HL-60 (cell line): ENCODE data around the gene TRAF3IP3.

Experiments
- DNase-seq, 2 experiments: peaks; one replicate each; pipeline ENCODE4 v3.0.0-alpha.2; 2010 to 2020; ENCODE audit warnings: low read depth in 1 of 2, low spot score in 1 of 2
- H3K27ac ChIP-seq: fragments of 250-450 bp; sonication (Bioruptor Pico); replicated peaks from 2 replicates; pipeline ENCODE4 v1.5.1; 2020; ENCODE audit warnings: mild to moderate bottlenecking, moderate library complexity
- H3K27me3 ChIP-seq: fragments of 250-450 bp; sonication (Bioruptor Pico); 2 replicates; pipeline ENCODE4 v1.5.1; 2021; ENCODE audit warnings: mild to moderate bottlenecking, moderate library complexity; ENCODE audit not compliant: insufficient read depth, poor library complexity, severe bottlenecking
- H3K4me3 ChIP-seq: replicated peaks from 2 replicates; pipeline ENCODE4 v1.5.1; 2011; ENCODE audit warnings: mild to moderate bottlenecking, control low read depth, low read length; ENCODE audit not compliant: insufficient read depth
- GABPA ChIP-seq: IDR thresholded peaks from 2 replicates; pipeline ENCODE4 v1.6.1; 2012; ENCODE audit warnings: low read depth
- POLR2AphosphoS5 ChIP-seq: IDR thresholded peaks from 2 replicates; pipeline ENCODE4 v1.6.1; 2012; ENCODE audit warnings: low read depth
- SPI1 ChIP-seq: IDR thresholded peaks from 2 replicates; pipeline ENCODE4 v1.6.1; 2012; ENCODE audit warnings: low read depth, mild to moderate bottlenecking, borderline replicate concordance
- TF ChIP-seq, protein P1 (sequence below): IDR thresholded peaks from one replicate; pipeline ENCODE4 v1.5.1; 2011; ENCODE audit warnings: low read length, control low read depth, inconsistent platforms; ENCODE audit not compliant: insufficient read depth
- TF ChIP-seq, protein P2 (sequence below): IDR thresholded peaks from 2 replicates; pipeline ENCODE4 v1.6.1; 2012; ENCODE audit warnings: low read depth; ENCODE audit not compliant: insufficient replicate concordance

Gene TRAF3IP3

DNA sequence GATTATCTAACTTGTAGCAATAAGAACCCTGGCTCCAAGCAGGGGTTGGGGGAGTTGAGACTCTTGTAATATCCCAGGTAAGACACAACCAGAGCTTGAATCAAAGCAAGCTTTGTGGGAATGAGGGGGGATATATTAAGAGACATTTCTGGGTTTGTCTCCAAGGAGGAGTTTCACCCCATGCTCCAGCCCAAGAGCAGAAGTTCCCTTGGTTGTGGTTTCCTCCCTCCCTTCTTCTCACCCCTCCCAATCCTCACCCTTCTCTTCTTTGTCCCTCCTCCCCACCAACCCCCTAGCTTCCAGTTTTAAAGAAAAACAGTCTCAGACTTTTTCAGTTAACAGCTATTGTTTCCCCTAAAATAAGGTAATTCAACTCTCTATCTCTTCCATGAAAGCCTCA, 11.9 kb downstream of the TRAF3IP3 start:
- TF ChIP-seq POLR2AphosphoS5 (no peak), SPI1 (peak; percentile 69)
- Histone ChIP-seq H3K27ac (peak overlapping the region; percentile 81), H3K4me3 (peak overlapping the region; percentile 10; the same call in 1 of the 2 replicates), H3K27me3 (no peaks in the 10 kb centered on the region)
- DNase-seq = peak; percentile 49 to 81

DNA sequence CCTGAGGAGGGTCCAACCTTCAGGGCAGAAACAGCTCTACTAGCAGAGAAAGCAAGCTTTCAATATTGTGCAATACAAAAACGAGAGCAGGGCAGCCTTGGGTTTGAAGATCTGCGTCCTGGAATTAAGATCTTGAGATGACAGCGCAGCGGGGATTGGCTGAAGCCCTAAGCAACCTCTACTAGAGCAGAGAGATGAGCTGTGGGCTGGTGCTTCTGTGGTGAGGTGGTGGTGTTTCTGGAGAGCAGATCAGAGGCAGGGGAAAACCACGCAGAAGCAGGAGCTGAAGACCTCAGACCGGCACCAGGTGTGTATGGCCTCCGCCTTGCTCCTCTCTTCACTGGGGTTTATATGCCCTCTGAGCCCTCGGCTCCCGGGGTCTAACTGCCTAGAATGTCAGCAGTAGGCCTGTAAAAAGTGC, 12.5 kb downstream of the TRAF3IP3 start:
- H3K4me3 ChIP-seq = peak overlapping the region; percentile 25
- TF ChIP-seq POLR2AphosphoS5 (peak; percentile 44; the same call in 1 of the 2 replicates), GABPA (no peak)
- H3K27ac ChIP-seq = peak overlapping the region; percentile 81
- H3K27me3 ChIP-seq = no peaks in the 10 kb centered on the region
- peak; percentile 74 to 87 for DNase-seq

DNA sequence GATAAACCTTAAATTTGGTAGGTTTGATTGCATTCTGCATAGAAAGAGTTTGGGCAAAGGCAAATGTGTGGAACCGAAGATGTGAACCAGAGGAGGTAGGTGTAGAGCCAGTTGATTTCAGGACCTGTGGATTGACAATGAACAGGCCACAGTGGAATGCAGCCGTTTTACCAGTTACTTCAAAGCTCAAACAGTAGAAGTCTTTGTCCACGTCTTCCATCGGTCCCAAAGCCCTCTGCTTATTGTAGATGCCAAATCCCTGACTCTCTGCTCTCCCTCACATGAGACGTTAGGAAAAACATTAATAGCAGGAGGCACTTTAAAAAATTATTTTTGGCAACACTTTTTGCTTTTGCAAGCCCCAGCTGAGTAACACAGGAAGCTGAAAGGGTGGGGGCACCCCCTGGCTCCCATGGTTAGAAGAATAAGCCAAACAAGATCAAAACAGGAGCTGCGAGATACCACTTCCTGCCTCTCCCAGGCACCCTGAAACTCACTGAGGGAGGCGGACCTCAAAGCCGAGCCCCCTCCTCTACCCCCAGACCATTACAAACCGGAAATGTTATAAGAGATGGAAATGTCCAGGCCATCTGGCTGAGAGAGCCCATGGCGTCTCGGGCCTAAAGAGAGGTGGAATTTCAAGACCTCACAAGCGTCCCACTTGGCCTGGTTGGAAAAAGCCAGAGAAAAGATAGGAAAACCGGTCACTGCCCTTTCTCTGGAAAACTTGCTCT, 13.5 kb downstream of the TRAF3IP3 start:
- Histone ChIP-seq H3K27ac (peak overlapping the region; percentile 81), H3K4me3 (peak overlapping the region; percentile 25), H3K27me3 (no peaks in the 10 kb centered on the region)
- TF ChIP-seq SPI1 (peak; percentile 36; the same call in 1 of the 2 replicates), GABPA (0 out of 2 replicates have a peak, but pooled peaks have one; percentile 24), POLR2AphosphoS5 (peak; percentile 50; the same call in 1 of the 2 replicates)
- TF ChIP-seq, protein P1, sequence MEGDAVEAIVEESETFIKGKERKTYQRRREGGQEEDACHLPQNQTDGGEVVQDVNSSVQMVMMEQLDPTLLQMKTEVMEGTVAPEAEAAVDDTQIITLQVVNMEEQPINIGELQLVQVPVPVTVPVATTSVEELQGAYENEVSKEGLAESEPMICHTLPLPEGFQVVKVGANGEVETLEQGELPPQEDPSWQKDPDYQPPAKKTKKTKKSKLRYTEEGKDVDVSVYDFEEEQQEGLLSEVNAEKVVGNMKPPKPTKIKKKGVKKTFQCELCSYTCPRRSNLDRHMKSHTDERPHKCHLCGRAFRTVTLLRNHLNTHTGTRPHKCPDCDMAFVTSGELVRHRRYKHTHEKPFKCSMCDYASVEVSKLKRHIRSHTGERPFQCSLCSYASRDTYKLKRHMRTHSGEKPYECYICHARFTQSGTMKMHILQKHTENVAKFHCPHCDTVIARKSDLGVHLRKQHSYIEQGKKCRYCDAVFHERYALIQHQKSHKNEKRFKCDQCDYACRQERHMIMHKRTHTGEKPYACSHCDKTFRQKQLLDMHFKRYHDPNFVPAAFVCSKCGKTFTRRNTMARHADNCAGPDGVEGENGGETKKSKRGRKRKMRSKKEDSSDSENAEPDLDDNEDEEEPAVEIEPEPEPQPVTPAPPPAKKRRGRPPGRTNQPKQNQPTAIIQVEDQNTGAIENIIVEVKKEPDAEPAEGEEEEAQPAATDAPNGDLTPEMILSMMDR = no peak
- TF ChIP-seq, protein P2, sequence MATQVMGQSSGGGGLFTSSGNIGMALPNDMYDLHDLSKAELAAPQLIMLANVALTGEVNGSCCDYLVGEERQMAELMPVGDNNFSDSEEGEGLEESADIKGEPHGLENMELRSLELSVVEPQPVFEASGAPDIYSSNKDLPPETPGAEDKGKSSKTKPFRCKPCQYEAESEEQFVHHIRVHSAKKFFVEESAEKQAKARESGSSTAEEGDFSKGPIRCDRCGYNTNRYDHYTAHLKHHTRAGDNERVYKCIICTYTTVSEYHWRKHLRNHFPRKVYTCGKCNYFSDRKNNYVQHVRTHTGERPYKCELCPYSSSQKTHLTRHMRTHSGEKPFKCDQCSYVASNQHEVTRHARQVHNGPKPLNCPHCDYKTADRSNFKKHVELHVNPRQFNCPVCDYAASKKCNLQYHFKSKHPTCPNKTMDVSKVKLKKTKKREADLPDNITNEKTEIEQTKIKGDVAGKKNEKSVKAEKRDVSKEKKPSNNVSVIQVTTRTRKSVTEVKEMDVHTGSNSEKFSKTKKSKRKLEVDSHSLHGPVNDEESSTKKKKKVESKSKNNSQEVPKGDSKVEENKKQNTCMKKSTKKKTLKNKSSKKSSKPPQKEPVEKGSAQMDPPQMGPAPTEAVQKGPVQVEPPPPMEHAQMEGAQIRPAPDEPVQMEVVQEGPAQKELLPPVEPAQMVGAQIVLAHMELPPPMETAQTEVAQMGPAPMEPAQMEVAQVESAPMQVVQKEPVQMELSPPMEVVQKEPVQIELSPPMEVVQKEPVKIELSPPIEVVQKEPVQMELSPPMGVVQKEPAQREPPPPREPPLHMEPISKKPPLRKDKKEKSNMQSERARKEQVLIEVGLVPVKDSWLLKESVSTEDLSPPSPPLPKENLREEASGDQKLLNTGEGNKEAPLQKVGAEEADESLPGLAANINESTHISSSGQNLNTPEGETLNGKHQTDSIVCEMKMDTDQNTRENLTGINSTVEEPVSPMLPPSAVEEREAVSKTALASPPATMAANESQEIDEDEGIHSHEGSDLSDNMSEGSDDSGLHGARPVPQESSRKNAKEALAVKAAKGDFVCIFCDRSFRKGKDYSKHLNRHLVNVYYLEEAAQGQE = no peak
- DNase-seq = peak in 1 of 2 experiments; percentile 86

DNA sequence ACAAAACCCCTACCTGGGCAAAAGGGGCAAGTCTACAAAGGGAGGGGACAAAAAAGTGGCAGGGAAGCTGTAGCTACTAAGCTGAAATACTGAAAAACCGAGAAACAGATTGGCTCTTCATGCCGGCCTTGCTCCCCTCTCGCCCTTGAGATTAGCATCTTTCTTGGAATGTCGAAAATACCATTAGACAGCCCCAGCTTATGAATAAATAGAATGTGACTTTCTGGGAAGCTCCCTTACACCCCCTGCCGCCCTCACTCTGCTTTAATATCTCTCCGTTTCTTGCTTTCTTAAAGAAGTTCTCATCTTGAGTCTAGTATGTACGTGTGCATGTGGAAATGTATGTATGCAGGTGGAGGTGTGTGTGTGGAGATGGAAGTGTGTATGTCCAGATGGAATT, 14.1 kb downstream of the TRAF3IP3 start:
- Histone ChIP-seq H3K4me3 (peak overlapping the region; percentile 18), H3K27ac (peak overlapping the region; percentile 81)

More for the DNA sequence above, 14.1 kb downstream of the TRAF3IP3 start:
- DNase-seq = peak in 1 of 2 experiments; percentile 20
- no peaks in the 10 kb centered on the region for H3K27me3 ChIP-seq
- TF ChIP-seq SPI1 (no peak), POLR2AphosphoS5 (no peak), GABPA (no peak)
- TF ChIP-seq, protein P2 = no peak
- TF ChIP-seq, protein P1 = no peak
